Amniotic epithelial cell (primary cell): ENCODE data around the gene KLF7.

Source experiments
- DNase-seq: peaks from one replicate; pipeline ENCODE4 v3.0.0-alpha.2; 2010; ENCODE audit warnings: low read depth

The KLF7 gene

GRCh38 chr2:207165121-207166038 lies at the start of gene KLF7:
KLF7 (minus strand) TSS chr2:207165948; CDS start chr2:207165568, 380 bp downstream.
- DNase-seq, result peak; percentile 42

- no peak for DNase-seq
Measured at GRCh38 chr2:207215308-207215707, 49.6 kb upstream of the KLF7 start.

- DNase-seq, result no peak
Measured at GRCh38 chr2:207214446-207214845, 48.7 kb upstream of the KLF7 start.

- no peak for DNase-seq
Measured at GRCh38 chr2:207206011-207206410, 40.3 kb upstream of the KLF7 start.

GRCh38 chr2:207205173-207205957 lies 39.6 kb upstream of the KLF7 start:
- DNase-seq, result no peak

GRCh38 chr2:207203056-207203455 lies 37.3 kb upstream of the KLF7 start:
- peak; percentile 87 for DNase-seq

GRCh38 chr2:207202645-207203044 lies 36.9 kb upstream of the KLF7 start:
- DNase-seq, result peak; percentile 68

GRCh38 chr2:207201416-207201815 lies 35.7 kb upstream of the KLF7 start:
- DNase-seq, result no peak

- DNase-seq, result no peak
Measured at GRCh38 chr2:207200136-207200535, 34.4 kb upstream of the KLF7 start.

GRCh38 chr2:207194028-207194427 lies 28.3 kb upstream of the KLF7 start:
- no peak for DNase-seq

- DNase-seq, result no peak
Measured at GRCh38 chr2:207188626-207189419, 23.1 kb upstream of the KLF7 start.

GRCh38 chr2:207185372-207185771 lies 19.6 kb upstream of the KLF7 start:
- DNase-seq, result no peak

GRCh38 chr2:207184768-207185167 lies 19.0 kb upstream of the KLF7 start:
- peak; percentile 15 for DNase-seq

GRCh38 chr2:207184348-207184747 lies 18.6 kb upstream of the KLF7 start:
- DNase-seq, result peak; percentile 59

- DNase-seq, result peak; percentile 58
Measured at GRCh38 chr2:207183506-207183905, 17.8 kb upstream of the KLF7 start.

- peak; percentile 58 for DNase-seq
Measured at GRCh38 chr2:207182911-207183310, 17.2 kb upstream of the KLF7 start.

- no peak for DNase-seq
Measured at GRCh38 chr2:207181526-207182274, 16.0 kb upstream of the KLF7 start.

GRCh38 chr2:207180741-207181140 lies 15.0 kb upstream of the KLF7 start:
- DNase-seq, result no peak

GRCh38 chr2:207176247-207176646 lies 10.5 kb upstream of the KLF7 start:
- no peak for DNase-seq

- no peak for DNase-seq
Measured at GRCh38 chr2:207173641-207174040, 7.9 kb upstream of the KLF7 start.
